ENCODE results near the gene PRKAG1. TPM values are rescaled to one million over a fixed set of nuclear protein-coding genes. Genes with fewer than 3 reads are reported as not detected.

Gene PRKAG1
- total RNA-seq, 1 donor from 2014 or later = 68.5 TPM

GRCh38 chr12:48979602-48980388 lies 38.8 kb downstream of the PRKAG1 start:
- H3K27me3 ChIP-seq (ENCODE audit: control insufficient read depth, insufficient read depth, low read length) = peaks cover 86% of the 10 kb centered on the region
- TF ChIP-seq CTCF (IDR thresholded peaks at IDR 0.05; ENCODE audit: insufficient read depth, low read length, poor library complexity, severe bottlenecking) = no peak
- H3K4me3 ChIP-seq (ENCODE audit: low read depth, low read length) = no peak overlapping the region
- no peak for DNase-seq (ENCODE audit: low read depth)
- H3K36me3 ChIP-seq (ENCODE audit: control insufficient read depth, insufficient read depth, low read length) = no peaks in the 10 kb centered on the region

- Histone ChIP-seq H3K4me3 (ENCODE audit: low read depth, low read length) (no peak overlapping the region), H3K27me3 (ENCODE audit: control insufficient read depth, insufficient read depth, low read length) (peaks cover 85% of the 10 kb centered on the region), H3K36me3 (ENCODE audit: control insufficient read depth, insufficient read depth, low read length) (no peaks in the 10 kb centered on the region)
- TF ChIP-seq CTCF (IDR thresholded peaks at IDR 0.05; ENCODE audit: insufficient read depth, low read length, poor library complexity, severe bottlenecking) = no peak
- no peak for DNase-seq (ENCODE audit: low read depth)
Observed at GRCh38 chr12:48978741-48979601, 39.6 kb downstream of the PRKAG1 start.

- no peak for TF ChIP-seq CTCF (IDR thresholded peaks at IDR 0.05; ENCODE audit: insufficient read depth, low read length, poor library complexity, severe bottlenecking)
- DNase-seq (ENCODE audit: low read depth) = no peak
- peaks cover 85% of the 10 kb centered on the region for H3K27me3 ChIP-seq (ENCODE audit: control insufficient read depth, insufficient read depth, low read length)
- no peak within 1 kb of the TSS for H3K4me3 ChIP-seq (ENCODE audit: low read depth, low read length)
- no peaks in the 10 kb centered on the region for H3K36me3 ChIP-seq (ENCODE audit: control insufficient read depth, insufficient read depth, low read length)
Observed at GRCh38 chr12:48978291-48978740, 40.3 kb downstream of the PRKAG1 start, which contains the start of gene WNT1. WNT1 (plus strand) TSS chr12:48978322; CDS start chr12:48978651, 329 bp downstream.

GRCh38 chr12:48977290-48978281 lies 41.0 kb downstream of the PRKAG1 start:
- H3K4me3 ChIP-seq (ENCODE audit: low read depth, low read length) = no peak overlapping the region
- DNase-seq (ENCODE audit: low read depth) = no peak
- peak; percentile 53 for TF ChIP-seq CTCF (IDR thresholded peaks at IDR 0.05; ENCODE audit: insufficient read depth, low read length, poor library complexity, severe bottlenecking)

GRCh38 chr12:48973941-48974673 lies 44.5 kb downstream of the PRKAG1 start:
- peak; percentile 71 for TF ChIP-seq CTCF (IDR thresholded peaks at IDR 0.05; ENCODE audit: insufficient read depth, low read length, poor library complexity, severe bottlenecking)
- no peak for DNase-seq (ENCODE audit: low read depth)
- Histone ChIP-seq H3K36me3 (ENCODE audit: control insufficient read depth, insufficient read depth, low read length) (no peaks in the 10 kb centered on the region), H3K27me3 (ENCODE audit: control insufficient read depth, insufficient read depth, low read length) (peaks cover 87% of the 10 kb centered on the region), H3K4me3 (ENCODE audit: low read depth, low read length) (no peak overlapping the region)

More at GRCh38 chr12:48977290-48978281, 41.0 kb downstream of the PRKAG1 start:
- Histone ChIP-seq H3K36me3 (ENCODE audit: control insufficient read depth, insufficient read depth, low read length) (no peaks in the 10 kb centered on the region), H3K27me3 (ENCODE audit: control insufficient read depth, insufficient read depth, low read length) (peaks cover 87% of the 10 kb centered on the region)
